ENCODE data around the gene HSPA14. TPM values are rescaled to one million over a fixed set of nuclear protein-coding genes. Genes with fewer than 3 reads are reported as not detected.
A peak's percentile ranks its signal among the peaks of the same experiment; 100 is the strongest.

The HSPA14 gene
- total RNA-seq, 1 experiment from 2014 or later: 19.9 TPM

DNA sequence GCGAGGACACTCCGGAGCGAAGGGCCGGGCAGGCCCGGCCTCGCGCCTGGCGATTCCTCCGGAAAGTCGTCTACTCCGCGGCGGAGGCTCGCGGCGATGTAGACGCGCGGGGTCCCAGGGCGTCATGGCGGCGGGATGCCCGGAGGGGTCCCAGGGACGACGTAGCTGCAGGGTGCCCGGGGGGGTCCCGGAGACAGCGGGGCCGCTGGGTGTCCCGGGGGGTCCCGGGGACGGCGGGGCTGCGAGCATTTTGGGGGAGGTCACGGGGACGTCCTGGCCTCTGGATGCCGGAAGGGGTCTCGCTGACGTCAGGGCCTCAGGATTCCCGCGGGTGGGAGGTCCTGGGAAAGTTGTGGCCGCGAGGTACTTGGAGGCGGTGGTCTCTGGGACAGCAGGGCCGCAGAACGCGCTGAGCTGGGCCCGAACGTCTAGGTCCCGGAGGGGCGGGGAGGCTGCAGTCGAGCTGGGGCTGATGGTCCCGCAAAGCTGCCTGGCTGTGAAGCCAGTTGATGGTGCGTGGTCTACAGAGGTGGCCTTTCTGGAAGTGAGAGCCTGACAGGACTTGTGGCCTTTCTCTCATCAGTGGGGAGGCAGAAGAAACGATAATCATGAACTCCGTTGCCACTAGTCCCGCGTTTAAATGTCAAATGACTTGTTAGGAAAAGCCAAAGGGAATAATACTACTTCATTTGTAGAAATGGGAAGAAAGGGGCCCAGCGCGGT, 637 bp downstream of the HSPA14 start:
- DNase-seq (ENCODE audit: low read depth, low spot score) (no peak), ATAC-seq (peak; percentile 6)
- ChIA-PET POLR2A (interaction anchor here (0.9 to 1.3 kb wide), 5 partner anchors 9 to 115 kb away, joined by 3 to 14 read pairs (median 5); partner anchors contain the start of genes DCLRE1C and SUV39H2), RAD21 (ENCODE audit: low non-redundant PET in 1 of 2, low total read pairs in 2 of 2, uncharacterized antibody in 2 of 2, unreplicated experiment in 2 of 2) (interaction anchor here in 1 of 2 experiments (0.6 kb wide), 1 partner anchor 326 kb away, joined by 3 read pairs; no protein-coding TSS in a partner anchor), CTCF (interaction anchor here (1.1 to 3.2 kb wide), 4 partner anchors 16 to 316 kb away, joined by 3 to 16 read pairs (median 4); no protein-coding TSS in a partner anchor)
- Histone ChIP-seq H3K27me3 (ENCODE audit: insufficient read depth, low read length) (no peaks in the 10 kb centered on the region), H3K4me3 (replicated peaks in 1 of 2; ENCODE audit: low read depth in 1 of 2, low read length in 2 of 2) (peak overlapping the region; percentile 84 to 93), H4K20me1 (ENCODE audit: insufficient read depth) (no peaks in the 10 kb centered on the region), H3K9me2 (ENCODE audit: insufficient read depth) (no peaks in the 10 kb centered on the region), H3K27ac (ENCODE audit: low read depth, low read length) (peak overlapping the region; percentile 83), H3K9me3 (ENCODE audit: control insufficient read depth in 1 of 2, insufficient read depth in 1 of 2, low read depth in 1 of 2, low read length in 2 of 2) (no peaks in the 10 kb centered on the region), H3K9ac (ENCODE audit: low read length) (peak overlapping the region; percentile 98), H3K79me2 (ENCODE audit: insufficient read depth, low read length) (peaks cover 56% of the 10 kb centered on the region), H3K4me1 (ENCODE audit: control insufficient read depth in 1 of 2, insufficient read depth in 2 of 2, low read length in 2 of 2) (peaks cover 2 to 20% of the 10 kb centered on the region in 2 experiments; a peak in 3 of 4 replicates), H3K36me3 (ENCODE audit: control insufficient read depth in 1 of 2, insufficient read depth in 2 of 2, low read length in 2 of 2) (peaks cover 30 to 33% of the 10 kb centered on the region in 2 experiments; a peak in 3 of 4 replicates), H2AFZ (ENCODE audit: low read depth, low read length, poor library complexity, severe bottlenecking) (no peak overlapping the region), H3K4me2 (ENCODE audit: low read length) (peak overlapping the region; percentile 88)
- BruUV-seq (replicated peaks): no TSS peak
- intact Hi-C loops (cut with micrococcal nuclease): loop anchor here (2.0 to 5.0 kb wide), 3 partner anchors 39 to 268 kb away; partner anchors contain the start of genes DCLRE1C and SUV39H2
- TF ChIP-seq POLR2AphosphoS5 (IDR thresholded peaks at IDR 0.05; ENCODE audit: low read depth, low read length) (no peak), ZFX (IDR thresholded peaks at IDR 0.05) (peak; percentile 42)

- no TSS peak for BruUV-seq (replicated peaks)
- peaks cover 35 to 39% of the 10 kb centered on the region in 2 experiments; a peak in 3 of 4 replicates for H3K36me3 ChIP-seq (ENCODE audit: control insufficient read depth in 1 of 2, insufficient read depth in 2 of 2, low read length in 2 of 2)
- peaks cover 4% of the 10 kb centered on the region; the same call in 1 of the 2 replicates for H4K20me1 ChIP-seq (ENCODE audit: insufficient read depth)
- peak overlapping the region; percentile 83 for H3K27ac ChIP-seq (ENCODE audit: low read depth, low read length)
- peak overlapping the region; percentile 84 to 93 for H3K4me3 ChIP-seq (replicated peaks in 1 of 2; ENCODE audit: low read depth in 1 of 2, low read length in 2 of 2)
- peaks cover 2 to 20% of the 10 kb centered on the region in 2 experiments; a peak in 3 of 4 replicates for H3K4me1 ChIP-seq (ENCODE audit: control insufficient read depth in 1 of 2, insufficient read depth in 2 of 2, low read length in 2 of 2)
- ChIA-PET CTCF (no interaction called here), POLR2A (no interaction called here), RAD21 (ENCODE audit: low non-redundant PET in 1 of 2, low total read pairs in 2 of 2, uncharacterized antibody in 2 of 2, unreplicated experiment in 2 of 2) (no interaction called here)
- DNase-seq (ENCODE audit: low read depth, low spot score) (no peak), ATAC-seq (no peak)
- H2AFZ ChIP-seq (ENCODE audit: low read depth, low read length, poor library complexity, severe bottlenecking): no peak overlapping the region
- peak overlapping the region; percentile 88 for H3K4me2 ChIP-seq (ENCODE audit: low read length)
- no peaks in the 10 kb centered on the region for H3K9me2 ChIP-seq (ENCODE audit: insufficient read depth)
- H3K9me3 ChIP-seq (ENCODE audit: control insufficient read depth in 1 of 2, insufficient read depth in 1 of 2, low read depth in 1 of 2, low read length in 2 of 2): no peaks in the 10 kb centered on the region
- H3K79me2 ChIP-seq (ENCODE audit: insufficient read depth, low read length): peaks cover 61% of the 10 kb centered on the region
- no peaks in the 10 kb centered on the region for H3K27me3 ChIP-seq (ENCODE audit: insufficient read depth, low read length)
- H3K9ac ChIP-seq (ENCODE audit: low read length): peak overlapping the region; percentile 98
- intact Hi-C loops (cut with micrococcal nuclease): loop anchor here (2.0 to 5.0 kb wide), 3 partner anchors 38 to 268 kb away; partner anchors contain the start of genes DCLRE1C and SUV39H2
- TF ChIP-seq YY1 (IDR thresholded peaks at IDR 0.05; ENCODE audit: extremely low read depth, insufficient replicate concordance, low read depth, low read length) (no peak), ZNF274 (IDR thresholded peaks at IDR 0.05; ENCODE audit: low read depth, low read length) (no peak), ELF1 (IDR thresholded peaks at IDR 0.05; ENCODE audit: borderline replicate concordance, low read depth) (no peak), EGR1 (IDR thresholded peaks at IDR 0.05; ENCODE audit: low read depth) (no peak), EZH2phosphoT487 (IDR thresholded peaks at IDR 0.05; ENCODE audit: borderline replicate concordance) (no peak), RAD21 (IDR thresholded peaks at IDR 0.05; ENCODE audit: low read depth) (no peak), TCF7L2 (IDR thresholded peaks at IDR 0.05; ENCODE audit: borderline replicate concordance, extremely low read depth, insufficient read depth, insufficient read length) (no peak), ZFX (IDR thresholded peaks at IDR 0.05) (no peak), POLR2A (IDR thresholded peaks at IDR 0.05; ENCODE audit: borderline replicate concordance, extremely low read depth, insufficient read depth, insufficient read length) (no peak), SP1 (IDR thresholded peaks at IDR 0.05; ENCODE audit: low read depth) (no peak), EZH2 (IDR thresholded peaks at IDR 0.05) (no peak), ZBTB33 (IDR thresholded peaks at IDR 0.05; ENCODE audit: extremely low read depth, insufficient replicate concordance, low read length) (no peak)
- TF ChIP-seq, protein P1, sequence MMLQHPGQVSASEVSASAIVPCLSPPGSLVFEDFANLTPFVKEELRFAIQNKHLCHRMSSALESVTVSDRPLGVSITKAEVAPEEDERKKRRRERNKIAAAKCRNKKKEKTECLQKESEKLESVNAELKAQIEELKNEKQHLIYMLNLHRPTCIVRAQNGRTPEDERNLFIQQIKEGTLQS (IDR thresholded peaks at IDR 0.05): no peak
- TF ChIP-seq, protein P2, sequence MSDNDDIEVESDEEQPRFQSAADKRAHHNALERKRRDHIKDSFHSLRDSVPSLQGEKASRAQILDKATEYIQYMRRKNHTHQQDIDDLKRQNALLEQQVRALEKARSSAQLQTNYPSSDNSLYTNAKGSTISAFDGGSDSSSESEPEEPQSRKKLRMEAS (IDR thresholded peaks at IDR 0.05): no peak
Observed at GRCh38 chr10:14839305-14839695, 1.2 kb downstream of the HSPA14 start.

All from HCT116 (cell line).